ENCODE data around the gene EXOC6. TPM values are rescaled to one million over a fixed set of nuclear protein-coding genes. Genes with fewer than 3 reads are reported as not detected.

Gene EXOC6
- total and polyA plus RNA-seq, 11 donors = 5.8 to 12.3 (median 9.9) TPM

DNA sequence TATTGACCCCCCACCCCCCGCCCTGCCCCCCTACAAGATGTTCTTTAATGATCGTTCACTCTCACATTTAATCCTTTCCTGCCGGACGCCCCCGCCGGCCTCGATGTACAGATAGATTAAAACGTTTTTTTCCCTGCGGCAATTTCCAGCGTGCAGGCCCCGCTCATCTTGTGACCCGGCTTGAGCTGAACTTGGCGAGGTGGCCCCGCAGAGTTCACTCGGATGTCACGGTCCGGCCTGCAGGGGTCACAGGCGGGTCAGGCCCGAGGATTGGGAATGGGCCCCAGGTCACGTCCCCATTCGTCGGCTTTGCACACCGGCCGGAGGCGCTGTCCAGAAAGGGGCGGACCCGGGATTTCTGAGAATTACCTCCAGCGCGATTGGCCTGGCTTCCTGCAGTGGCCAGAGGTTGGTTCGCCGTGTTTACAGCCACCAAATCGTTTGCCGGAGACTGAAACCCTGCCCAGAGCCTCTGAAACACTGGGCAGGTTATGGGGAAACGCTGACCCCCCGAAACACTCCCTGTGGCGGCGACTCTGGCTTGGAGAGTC, 223.4 kb downstream of the EXOC6 start:
- peaks cover 29 to 97% (median 88%) of the 10 kb centered on the region in 9 donors for H3K27me3 ChIP-seq
- TF ChIP-seq, protein P1, sequence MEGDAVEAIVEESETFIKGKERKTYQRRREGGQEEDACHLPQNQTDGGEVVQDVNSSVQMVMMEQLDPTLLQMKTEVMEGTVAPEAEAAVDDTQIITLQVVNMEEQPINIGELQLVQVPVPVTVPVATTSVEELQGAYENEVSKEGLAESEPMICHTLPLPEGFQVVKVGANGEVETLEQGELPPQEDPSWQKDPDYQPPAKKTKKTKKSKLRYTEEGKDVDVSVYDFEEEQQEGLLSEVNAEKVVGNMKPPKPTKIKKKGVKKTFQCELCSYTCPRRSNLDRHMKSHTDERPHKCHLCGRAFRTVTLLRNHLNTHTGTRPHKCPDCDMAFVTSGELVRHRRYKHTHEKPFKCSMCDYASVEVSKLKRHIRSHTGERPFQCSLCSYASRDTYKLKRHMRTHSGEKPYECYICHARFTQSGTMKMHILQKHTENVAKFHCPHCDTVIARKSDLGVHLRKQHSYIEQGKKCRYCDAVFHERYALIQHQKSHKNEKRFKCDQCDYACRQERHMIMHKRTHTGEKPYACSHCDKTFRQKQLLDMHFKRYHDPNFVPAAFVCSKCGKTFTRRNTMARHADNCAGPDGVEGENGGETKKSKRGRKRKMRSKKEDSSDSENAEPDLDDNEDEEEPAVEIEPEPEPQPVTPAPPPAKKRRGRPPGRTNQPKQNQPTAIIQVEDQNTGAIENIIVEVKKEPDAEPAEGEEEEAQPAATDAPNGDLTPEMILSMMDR (IDR thresholded peaks at IDR 0.05) = no peak
- no peak for TF ChIP-seq POLR2A (IDR thresholded peaks at IDR 0.05)
- no peaks in the 10 kb centered on the region for H3K9me3 ChIP-seq
- DNase-seq (no peak), ATAC-seq (peak in 2 of 4 donors; percentile 20 to 21)
- peaks cover 5 to 48% (median 29%) of the 10 kb centered on the region in 12 donors for H3K4me1 ChIP-seq
- peak overlapping the region in 11 of 12 donors; percentile 27 to 56 (median 37) for H3K4me3 ChIP-seq
- H3K27ac ChIP-seq = no peak overlapping the region
- intact Hi-C loops (cut with DNase I) = loop anchor here in 1 of 10 donors (10.0 kb wide), 1 partner anchor 283 kb away; no protein-coding TSS in a partner anchor
- no peaks in the 10 kb centered on the region for H3K36me3 ChIP-seq
- 2 to 7% (median 4%) methylated on average over 27 to 37 of the region's 37 CpGs for WGBS, 4 donors

DNA sequence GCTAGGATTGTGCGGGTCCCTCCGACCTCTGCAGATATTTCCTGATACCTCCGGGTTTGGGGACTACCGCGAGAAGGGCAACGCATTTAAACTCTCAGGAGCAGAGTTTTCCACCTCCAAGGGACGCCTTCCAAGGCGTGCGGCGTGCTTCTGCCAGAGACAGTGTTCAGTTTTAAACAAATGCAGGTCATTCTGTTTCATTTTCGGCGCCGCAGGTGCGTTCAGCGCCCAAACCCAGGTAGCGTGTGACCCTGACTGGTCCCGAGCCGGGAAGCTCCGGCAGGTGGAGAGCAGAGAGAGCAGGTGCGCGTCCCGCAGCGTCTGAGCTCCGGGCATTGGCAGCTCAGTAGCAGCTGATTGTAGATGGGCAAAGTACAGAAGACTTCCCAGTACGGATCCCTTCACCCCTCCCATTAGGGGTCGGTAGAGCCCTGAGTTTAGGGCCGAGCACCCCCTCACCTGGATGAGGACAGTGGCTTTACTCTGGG, 223.9 kb downstream of the EXOC6 start:
- H3K9me3 ChIP-seq = no peaks in the 10 kb centered on the region
- peak overlapping the region in 11 of 12 donors; percentile 27 to 56 (median 37) for H3K4me3 ChIP-seq
- H3K36me3 ChIP-seq = no peaks in the 10 kb centered on the region
- no peak overlapping the region for H3K27ac ChIP-seq
- WGBS, 4 donors = 1% methylated on average over 22 to 27 of the region's 27 CpGs
- DNase-seq (no peak), ATAC-seq (no peak)
- H3K27me3 ChIP-seq = peaks cover 29 to 96% (median 83%) of the 10 kb centered on the region in 9 donors
- H3K4me1 ChIP-seq = peaks cover 5 to 48% (median 29%) of the 10 kb centered on the region in 12 donors
- TF ChIP-seq, protein P1 (IDR thresholded peaks at IDR 0.05) = no peak
- TF ChIP-seq POLR2A (IDR thresholded peaks at IDR 0.05) = no peak
- intact Hi-C loops (cut with DNase I) = loop anchor here in 1 of 10 donors (10.0 kb wide), 1 partner anchor 283 kb away; no protein-coding TSS in a partner anchor

DNA sequence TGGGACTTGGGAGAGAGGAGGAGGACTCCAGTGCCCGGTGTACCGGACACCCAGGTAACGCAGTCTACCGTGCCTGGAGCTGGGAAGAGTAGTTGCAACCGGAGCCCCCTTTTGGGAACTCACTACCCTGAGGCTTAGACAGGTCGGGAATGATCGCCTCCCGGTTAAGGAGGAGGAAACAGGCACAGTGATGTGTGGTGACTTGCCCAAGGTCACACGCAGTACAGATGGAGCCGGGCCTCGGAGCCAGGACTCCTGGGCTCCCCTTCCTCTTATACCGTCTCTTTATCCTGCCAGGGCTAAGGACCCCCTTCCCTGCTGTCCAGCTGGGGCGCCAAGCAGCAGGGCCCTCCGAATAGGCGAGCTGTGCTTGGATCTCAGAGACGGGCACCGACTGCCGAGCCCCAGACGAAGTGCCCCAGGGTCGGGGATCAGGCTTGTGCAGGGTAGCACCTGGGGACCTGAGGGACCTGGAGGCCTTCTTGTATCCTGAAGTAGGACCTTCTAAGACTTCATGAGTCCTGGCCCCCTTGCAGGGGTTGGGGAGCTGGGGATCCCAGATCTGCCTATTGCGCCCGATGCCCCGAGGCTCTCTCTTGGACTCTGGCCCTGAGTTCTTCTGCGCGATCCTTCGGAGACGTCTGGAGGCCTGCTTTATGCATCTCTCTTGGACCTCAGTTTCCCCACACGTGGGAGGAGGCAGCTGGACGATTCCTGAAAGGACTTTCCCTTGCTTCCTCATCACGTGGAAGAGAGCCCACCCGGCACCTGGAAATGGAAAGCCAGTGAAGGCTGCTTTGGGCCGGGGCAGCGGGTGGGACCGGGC, 224.6 kb downstream of the EXOC6 start:
- H3K4me1 ChIP-seq = peaks cover 5 to 48% (median 29%) of the 10 kb centered on the region in 12 donors
- H3K4me3 ChIP-seq = peak overlapping the region; percentile 23 to 56 (median 43)
- DNase-seq (no peak), ATAC-seq (no peak)
- intact Hi-C loops (cut with DNase I) = loop anchor here in 1 of 10 donors (10.0 kb wide), 1 partner anchor 282 kb away; no protein-coding TSS in a partner anchor
- no peaks in the 10 kb centered on the region for H3K36me3 ChIP-seq
- 3 to 4% (median 4%) methylated on average over 16 to 34 of the region's 34 CpGs for WGBS, 4 donors
- H3K27ac ChIP-seq = no peak overlapping the region
- TF ChIP-seq POLR2A (IDR thresholded peaks at IDR 0.05) = no peak
- TF ChIP-seq, protein P1 (IDR thresholded peaks at IDR 0.05) = no peak
- no peaks in the 10 kb centered on the region for H3K9me3 ChIP-seq
- H3K27me3 ChIP-seq = peaks cover 29 to 96% (median 78%) of the 10 kb centered on the region in 9 donors

Measured in heart left ventricle (tissue), 16 donors.